Effector CD8-positive, alpha-beta T cell (primary cell): Measurements from ENCODE around the gene RTTN.

Experiments used
- DNase-seq: peaks from one replicate; lab custom pipeline; 2025; lab: John Stamatoyannopoulos, UW

The RTTN gene

GRCh38 chr18:70207181-70207580 lies 1.7 kb upstream of the RTTN start:
- DNase-seq, result no peak

GRCh38 chr18:70200286-70200685 lies 5.2 kb downstream of the RTTN start:
- DNase-seq, result no peak

GRCh38 chr18:70197844-70198243 lies 7.6 kb downstream of the RTTN start:
- DNase-seq, result no peak

GRCh38 chr18:70197026-70197425 lies 8.5 kb downstream of the RTTN start:
- DNase-seq, result no peak

GRCh38 chr18:70195852-70196434 lies 9.5 kb downstream of the RTTN start:
- DNase-seq, result no peak

GRCh38 chr18:70195014-70195614 lies 10.4 kb downstream of the RTTN start:
- no peak for DNase-seq

- DNase-seq, result no peak
Measured at GRCh38 chr18:70194227-70194890, 11.1 kb downstream of the RTTN start.

- no peak for DNase-seq
Measured at GRCh38 chr18:70190529-70190928, 15.0 kb downstream of the RTTN start.

GRCh38 chr18:70188113-70188512 lies 17.4 kb downstream of the RTTN start:
- DNase-seq, result no peak

GRCh38 chr18:70183441-70183840 lies 22.0 kb downstream of the RTTN start:
- no peak for DNase-seq

- no peak for DNase-seq
Measured at GRCh38 chr18:70182548-70182947, 22.9 kb downstream of the RTTN start.

- DNase-seq, result no peak
Measured at GRCh38 chr18:70181725-70182124, 23.8 kb downstream of the RTTN start.

GRCh38 chr18:70181015-70181414 lies 24.5 kb downstream of the RTTN start:
- DNase-seq, result no peak

GRCh38 chr18:70176537-70176936 lies 28.9 kb downstream of the RTTN start:
- DNase-seq, result no peak

GRCh38 chr18:70175216-70175615 lies 30.3 kb downstream of the RTTN start:
- DNase-seq, result no peak

- DNase-seq, result no peak
Measured at GRCh38 chr18:70172225-70172624, 33.3 kb downstream of the RTTN start.

GRCh38 chr18:70169747-70170146 lies 35.7 kb downstream of the RTTN start:
- no peak for DNase-seq

- DNase-seq, result no peak
Measured at GRCh38 chr18:70166668-70167067, 38.8 kb downstream of the RTTN start.

- no peak for DNase-seq
Measured at GRCh38 chr18:70165936-70166335, 39.6 kb downstream of the RTTN start.

- no peak for DNase-seq
Measured at GRCh38 chr18:70160073-70160678, 45.3 kb downstream of the RTTN start.

- no peak for DNase-seq
Measured at GRCh38 chr18:70158992-70159717, 46.3 kb downstream of the RTTN start.

GRCh38 chr18:70156886-70157285 lies 48.6 kb downstream of the RTTN start:
- DNase-seq, result no peak
